ENCODE measurements around the gene ASRGL1. TPM values are rescaled to one million over a fixed set of nuclear protein-coding genes. Genes with fewer than 3 reads are reported as not detected.

Gene ASRGL1
- polyA plus RNA-seq, 1 of the 3 experiments (the other 2 are of a cell fraction), result 4.3 TPM

GRCh38 chr11:62353841-62354240, 16.6 kb downstream of the ASRGL1 start:
- H2AFZ ChIP-seq (ENCODE audit: low read depth), result no peak overlapping the region

More at GRCh38 chr11:62353841-62354240, 16.6 kb downstream of the ASRGL1 start:
- ChIA-PET CTCF (interaction anchor here (0.7 to 1.2 kb wide), 4 partner anchors 14 to 198 kb away, joined by 3 read pairs; no protein-coding TSS in a partner anchor), POLR2A (no interaction called here)
- Histone ChIP-seq H3K9ac (no peak overlapping the region), H3K27ac (ENCODE audit: low read depth in 2 of 2, low read length in 1 of 2) (no peak overlapping the region), H3K4me2 (no peak overlapping the region), H3K79me2 (ENCODE audit: insufficient read depth) (no peaks in the 10 kb centered on the region), H3K9me2 (no peaks in the 10 kb centered on the region), H3K4me1 (ENCODE audit: control insufficient read depth in 1 of 2, insufficient read depth in 2 of 2, low read depth in 1 of 2, low read length in 1 of 2) (no peaks in the 10 kb centered on the region), H3K36me3 (replicated peaks in 1 of 2; ENCODE audit: control insufficient read depth in 1 of 2, insufficient read depth in 2 of 2, low read length in 1 of 2) (no peaks in the 10 kb centered on the region), H4K20me1 (ENCODE audit: insufficient read depth) (no peaks in the 10 kb centered on the region), H3K27me3 (ENCODE audit: insufficient read depth) (no peaks in the 10 kb centered on the region), H3F3A (replicated peaks; ENCODE audit: insufficient read depth) (no peaks in the 10 kb centered on the region), H3K9me3 (no peaks in the 10 kb centered on the region), H3K4me3 (ENCODE audit: low read depth in 2 of 2, low read length in 1 of 2) (no peak overlapping the region)
- TF ChIP-seq USF1 (IDR thresholded peaks at IDR 0.05; ENCODE audit: borderline replicate concordance, low read depth) (no peak), REST (IDR thresholded peaks at IDR 0.05; ENCODE audit: low read depth, low read length) (no peak), CHD2 (IDR thresholded peaks at IDR 0.05; ENCODE audit: low read length, partially characterized antibody) (no peak), RFX5 (IDR thresholded peaks at IDR 0.05; ENCODE audit: low read length) (no peak), POLR2AphosphoS5 (IDR thresholded peaks at IDR 0.05; ENCODE audit: low read depth, low read length) (no peak), NRF1 (IDR thresholded peaks at IDR 0.05; ENCODE audit: low read depth, low read length) (no peak), FOXJ3 (CRISPR knock-in tag; IDR thresholded peaks at IDR 0.05) (no peak), ELF1 (IDR thresholded peaks at IDR 0.05) (no peak), YY1 (IDR thresholded peaks at IDR 0.05; ENCODE audit: low read depth) (no peak), JUND (IDR thresholded peaks at IDR 0.05) (no peak)
- TF ChIP-seq, protein P1, sequence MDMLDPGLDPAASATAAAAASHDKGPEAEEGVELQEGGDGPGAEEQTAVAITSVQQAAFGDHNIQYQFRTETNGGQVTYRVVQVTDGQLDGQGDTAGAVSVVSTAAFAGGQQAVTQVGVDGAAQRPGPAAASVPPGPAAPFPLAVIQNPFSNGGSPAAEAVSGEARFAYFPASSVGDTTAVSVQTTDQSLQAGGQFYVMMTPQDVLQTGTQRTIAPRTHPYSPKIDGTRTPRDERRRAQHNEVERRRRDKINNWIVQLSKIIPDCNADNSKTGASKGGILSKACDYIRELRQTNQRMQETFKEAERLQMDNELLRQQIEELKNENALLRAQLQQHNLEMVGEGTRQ (IDR thresholded peaks at IDR 0.05; ENCODE audit: borderline replicate concordance, low read depth, low read length), result no peak
- DNase-seq, result no peak
- WGBS (ENCODE audit: low lambda C conversion rate), result 92% methylated on average over 1 of the region's 1 CpG
